HG03108 (cell line): ENCODE measurements around the gene PALM2AKAP2.
"Not testable (repeated sequence)": the region's sequence is repeated elsewhere in the genome, so short reads cannot be mapped to it uniquely, and the experiment has no call there.

Experiments used
- ATAC-seq: cut with Tn5 transposase; IDR thresholded peaks from one replicate; pipeline ENCODE4 v1.9.1; 2021; ENCODE audit warnings: moderate library complexity; ENCODE audit not compliant: unreplicated experiment

PALM2AKAP2 gene

DNA sequence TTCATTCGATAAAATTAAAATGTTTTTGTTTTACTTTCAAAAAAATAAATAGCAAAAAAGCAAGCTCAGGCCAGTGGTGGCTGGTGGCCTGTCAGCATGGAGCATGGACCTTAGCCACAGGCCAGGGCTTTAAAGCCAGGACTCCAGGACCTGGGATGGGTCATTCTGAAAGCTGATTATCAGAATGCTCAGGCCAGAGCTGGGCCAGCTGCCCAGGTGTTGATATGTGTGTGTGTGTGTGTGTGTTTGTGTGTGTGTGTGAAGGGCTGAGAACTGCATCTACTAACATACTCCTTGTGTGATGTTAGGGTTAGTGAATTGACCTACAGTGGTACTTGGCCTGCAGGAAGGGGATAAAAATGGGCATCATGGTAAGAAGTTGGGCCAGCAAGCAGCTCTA, 21.5 kb downstream of the PALM2AKAP2 start:
- ATAC-seq = no peak

DNA sequence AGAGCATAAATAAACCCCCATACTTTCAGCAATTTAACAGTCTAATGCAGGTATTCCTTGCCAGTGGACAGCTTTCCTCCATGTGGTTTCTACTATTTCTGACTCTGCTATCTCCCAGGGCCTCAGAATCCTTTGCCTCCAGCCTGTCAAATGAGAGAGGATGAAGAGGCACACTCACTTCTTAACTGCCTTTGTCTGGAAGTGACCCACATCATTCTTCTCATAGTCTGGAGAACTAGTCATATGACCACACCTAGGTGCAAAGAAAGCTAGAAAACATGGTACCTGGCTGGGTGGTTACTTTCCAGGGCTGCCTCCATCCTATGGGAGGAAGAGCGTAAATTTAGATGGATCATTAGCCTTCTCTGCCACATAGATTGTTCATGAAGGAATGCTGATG, 22.5 kb downstream of the PALM2AKAP2 start:
- no peak for ATAC-seq

DNA sequence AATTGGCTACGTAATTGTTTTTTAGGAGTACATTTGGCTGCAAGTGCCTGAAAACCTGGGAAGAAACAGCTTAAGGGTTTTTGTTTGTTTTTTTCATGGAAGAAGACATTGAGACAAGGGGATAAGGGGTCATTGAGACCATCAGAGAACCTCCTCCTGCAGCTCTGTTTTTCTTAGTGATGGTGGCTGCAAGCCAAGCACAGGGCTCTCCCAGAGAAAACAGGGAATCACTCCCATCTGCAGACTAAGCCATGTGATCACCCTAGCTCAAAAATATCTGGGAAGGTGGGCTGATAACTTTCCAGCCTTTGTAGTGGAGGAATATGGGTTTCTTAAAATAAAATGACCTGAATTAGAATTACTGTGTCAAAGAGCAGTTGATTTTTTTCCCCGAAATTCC, 25.1 kb downstream of the PALM2AKAP2 start:
- ATAC-seq = no peak

DNA sequence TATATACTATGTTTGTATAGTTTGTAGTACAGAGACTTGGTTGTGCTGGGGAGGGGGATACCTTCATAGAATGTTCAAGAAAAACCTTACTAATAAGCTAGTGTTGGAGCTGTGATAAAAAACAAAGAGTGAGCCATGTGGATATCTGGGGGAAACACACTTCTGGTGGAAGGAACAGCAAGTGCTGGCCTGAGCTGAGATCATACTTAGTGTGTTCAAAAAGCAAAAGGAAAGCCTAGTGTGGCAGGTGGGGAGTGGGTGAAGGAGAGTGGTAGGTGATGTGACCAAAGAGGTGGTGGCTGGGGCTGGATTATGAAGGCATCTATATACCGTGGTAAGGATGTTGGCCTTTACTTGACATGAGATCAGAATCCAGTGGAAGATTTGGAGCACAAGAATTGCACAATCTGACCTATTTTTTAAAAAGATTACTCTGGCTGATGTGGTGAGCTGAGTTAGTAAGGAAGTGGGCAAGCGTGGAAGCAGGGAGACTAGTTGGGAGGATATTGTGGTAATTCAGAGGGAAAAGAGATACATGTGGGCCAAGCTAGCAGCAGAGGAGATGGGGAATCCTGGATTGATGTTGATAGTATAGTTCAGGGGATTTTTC, 26.6 kb downstream of the PALM2AKAP2 start:
- no peak for ATAC-seq

DNA sequence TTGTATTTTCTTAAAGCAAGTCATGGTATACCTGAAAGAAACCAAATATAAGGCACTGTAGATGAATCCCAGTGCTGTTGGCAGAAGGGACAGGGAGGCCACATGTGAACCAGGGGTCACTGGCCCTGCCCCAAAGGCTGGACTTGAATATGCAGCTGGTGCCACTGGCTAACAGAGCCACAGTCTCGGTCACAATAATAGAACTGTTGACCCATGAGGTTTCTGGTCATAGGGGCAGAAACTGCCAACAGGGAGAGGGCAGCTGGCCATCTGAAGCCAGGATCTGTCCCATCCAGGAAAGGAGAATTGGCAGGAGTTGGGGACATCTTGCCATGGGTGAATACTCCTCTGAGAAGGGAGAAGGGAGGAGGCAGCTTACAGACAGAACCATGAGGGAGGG, 31.9 kb downstream of the PALM2AKAP2 start:
- ATAC-seq = no peak

DNA sequence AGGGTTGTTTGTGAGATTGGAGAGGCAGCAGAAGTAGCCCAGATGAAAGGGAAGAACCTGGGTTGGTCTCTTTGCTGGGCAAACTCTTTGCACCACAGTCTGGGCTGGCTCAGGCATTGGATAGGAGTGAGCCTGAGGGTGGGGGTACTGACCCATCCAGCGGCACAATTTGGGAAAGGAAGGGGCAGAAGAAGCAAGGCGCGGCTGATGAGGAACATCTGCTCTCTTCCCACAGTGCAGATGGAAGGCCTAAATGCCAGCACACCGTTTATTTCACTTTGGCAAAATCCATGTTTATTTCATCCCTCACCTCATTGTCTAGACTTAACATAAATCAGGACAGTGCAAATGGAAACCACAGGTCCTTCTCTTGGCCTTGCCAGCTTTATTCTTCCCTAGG, 32.3 kb downstream of the PALM2AKAP2 start:
- no peak for ATAC-seq

DNA sequence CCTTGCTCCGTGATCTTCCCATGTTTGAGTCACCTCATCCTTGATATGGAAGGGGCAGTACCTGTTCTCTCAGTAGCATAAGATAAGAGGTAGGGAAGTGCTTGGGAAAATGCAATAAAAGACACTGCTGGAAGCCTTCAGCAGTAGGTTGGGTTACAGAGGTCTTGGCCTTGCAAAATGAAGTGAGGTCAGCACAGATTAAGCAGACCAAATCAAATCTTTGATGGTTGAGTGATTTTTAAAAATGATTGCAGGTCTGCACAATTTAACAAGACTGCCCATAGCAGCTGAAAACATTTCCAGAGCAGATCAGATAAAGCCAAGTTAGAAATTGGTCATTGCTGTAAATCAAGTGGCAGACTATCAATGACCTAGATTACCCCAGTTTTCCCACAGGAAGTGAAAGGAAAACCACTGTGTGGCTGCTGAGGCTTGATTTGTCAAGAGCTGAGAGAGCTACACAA, 32.9 kb downstream of the PALM2AKAP2 start:
- no peak for ATAC-seq

DNA sequence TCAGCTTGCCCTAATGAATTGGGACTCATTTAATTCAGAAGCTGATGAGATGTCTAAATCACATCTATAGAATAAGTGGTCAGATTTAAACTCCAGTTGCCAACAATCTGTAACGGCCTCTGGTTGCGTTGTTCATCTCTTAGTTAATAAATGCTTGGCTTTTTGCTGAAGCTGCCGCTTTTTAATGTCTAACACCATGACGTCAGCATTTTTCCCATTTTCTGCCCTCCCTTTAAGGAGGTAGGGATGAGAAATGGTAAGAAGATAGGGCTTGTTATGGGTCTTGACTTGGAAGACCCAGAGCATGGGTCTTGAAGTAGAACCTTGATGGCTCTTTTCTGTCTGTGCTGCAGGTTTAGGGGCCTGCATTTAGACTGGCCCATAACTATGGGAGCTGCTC, 33.3 kb downstream of the PALM2AKAP2 start:
- ATAC-seq = no peak

DNA sequence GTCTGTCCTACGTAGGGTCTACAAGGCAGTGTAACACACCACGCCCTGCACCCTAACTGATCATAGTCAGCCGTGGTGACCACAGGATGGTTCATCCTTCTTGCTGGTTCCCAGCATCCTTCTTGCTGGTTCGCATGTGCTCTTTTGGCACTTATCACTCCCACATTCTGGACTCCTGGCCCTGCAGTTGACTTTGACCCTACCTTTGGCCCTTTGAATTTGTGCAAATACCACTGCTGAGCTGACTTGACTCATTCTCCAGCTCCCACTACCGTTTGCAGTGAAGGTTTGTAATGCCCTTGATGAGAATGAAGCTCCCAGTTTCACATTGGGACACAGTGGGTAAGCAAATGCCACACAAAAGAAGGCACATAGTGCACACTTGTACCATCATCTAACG, 33.8 kb downstream of the PALM2AKAP2 start:
- no peak for ATAC-seq

DNA sequence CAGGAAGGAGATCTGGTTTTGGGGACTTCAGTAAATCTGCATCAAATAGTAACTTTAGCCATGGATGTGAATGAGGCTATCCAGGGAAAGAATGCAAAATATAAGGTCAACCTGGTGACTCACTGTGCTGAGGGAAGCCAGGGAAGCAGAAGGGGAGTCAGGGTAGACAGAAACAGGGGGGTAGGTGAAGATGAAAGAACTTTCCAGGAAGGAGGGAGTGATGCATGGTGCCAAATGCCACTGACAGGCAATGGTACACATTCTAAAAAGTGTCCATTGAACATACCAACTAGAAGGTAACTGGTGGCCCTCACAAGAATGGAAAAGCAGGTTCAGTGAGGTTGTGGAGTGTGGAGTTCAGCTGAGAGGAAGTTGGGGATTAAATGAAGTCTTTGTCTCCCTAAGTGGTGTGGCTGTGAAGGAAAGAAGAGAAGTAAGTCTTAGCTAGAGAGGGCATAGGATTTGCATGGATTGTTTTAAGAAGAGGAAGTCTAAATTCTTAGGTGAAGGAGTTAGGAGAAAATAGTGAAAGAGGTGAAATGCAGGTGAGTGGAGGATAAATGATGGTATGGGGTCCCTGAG, 35.5 kb downstream of the PALM2AKAP2 start:
- ATAC-seq = no peak

DNA sequence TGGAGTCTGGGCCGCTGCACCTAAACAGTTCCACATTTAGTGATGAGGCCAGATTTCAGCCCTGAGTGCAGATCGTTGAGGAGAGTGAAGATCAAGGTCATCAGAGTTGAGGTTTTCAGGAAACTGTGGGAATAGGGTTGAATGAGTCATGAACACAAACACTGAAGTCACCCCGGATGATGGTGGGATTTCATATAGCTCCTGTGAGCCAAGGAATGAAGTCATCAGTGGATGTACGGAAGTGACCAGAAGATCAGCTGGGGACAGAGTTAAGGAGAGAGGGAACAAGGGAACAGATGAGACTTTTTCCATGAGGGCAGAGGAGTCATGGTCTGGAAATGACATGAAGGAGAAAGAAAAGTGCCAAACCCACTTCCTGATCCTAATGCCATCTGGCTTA, 36.5 kb downstream of the PALM2AKAP2 start:
- ATAC-seq = no peak

DNA sequence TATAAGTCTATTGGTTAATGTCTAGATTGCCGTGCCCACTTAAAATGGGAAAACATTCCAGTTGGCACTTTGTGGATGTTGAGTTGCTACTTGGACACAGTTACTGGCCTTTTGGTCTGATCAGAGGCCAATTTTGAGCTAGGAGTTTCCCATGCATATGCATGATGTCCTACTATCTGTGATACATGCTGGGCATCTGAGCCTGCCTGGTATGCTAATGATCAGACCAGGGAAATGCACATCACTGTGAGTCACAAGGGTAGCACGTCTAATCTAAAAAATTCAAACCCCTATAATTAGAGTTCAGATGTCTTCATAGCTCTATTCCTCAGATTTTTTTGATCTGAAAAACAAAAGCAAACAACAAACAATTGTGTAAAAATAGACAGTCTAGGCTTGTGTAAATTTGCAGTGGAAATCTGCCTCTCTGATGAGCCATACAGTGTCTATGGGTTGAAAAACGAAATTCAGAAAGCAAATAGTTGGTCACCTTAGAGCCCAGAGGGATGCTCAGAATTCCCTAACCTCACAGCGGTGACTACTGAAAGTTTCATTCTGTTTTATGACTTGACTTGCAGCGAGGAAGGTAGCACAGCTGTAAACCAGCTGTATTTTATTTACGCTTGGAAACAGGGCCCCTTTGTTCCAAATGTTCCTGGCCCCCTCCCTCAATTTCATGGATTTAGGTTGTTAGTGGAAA, 37.3 kb downstream of the PALM2AKAP2 start:
- ATAC-seq = no peak

DNA sequence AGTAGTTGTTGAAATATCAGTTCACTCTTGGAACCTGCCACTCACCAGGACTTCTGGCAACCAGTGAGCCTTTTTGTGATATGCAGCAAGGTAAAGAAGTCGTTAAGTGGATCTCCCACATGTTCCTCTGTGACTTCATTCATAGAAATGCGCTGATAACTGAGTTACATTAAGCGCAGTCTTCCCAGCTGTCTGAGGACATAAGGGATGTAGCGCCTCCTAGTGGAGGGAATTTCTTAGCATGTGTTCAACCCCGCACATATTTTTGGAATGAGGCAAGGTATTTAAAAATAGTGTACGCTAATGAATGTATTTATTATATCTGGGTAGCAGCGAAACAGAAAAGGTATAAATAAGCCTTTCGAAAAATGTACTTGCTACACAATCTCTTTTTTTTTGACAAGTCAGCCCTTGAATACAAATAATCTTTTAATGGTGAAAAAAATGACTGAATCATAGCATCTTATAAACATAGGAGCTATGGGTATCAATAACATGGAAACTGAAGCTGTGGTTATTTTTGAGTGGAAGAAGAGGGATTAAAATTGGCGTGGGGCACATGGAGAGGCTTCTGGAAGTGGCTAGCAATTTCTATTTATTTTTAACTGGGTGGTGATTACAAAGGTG, 38.0 kb downstream of the PALM2AKAP2 start:
- no peak for ATAC-seq

DNA sequence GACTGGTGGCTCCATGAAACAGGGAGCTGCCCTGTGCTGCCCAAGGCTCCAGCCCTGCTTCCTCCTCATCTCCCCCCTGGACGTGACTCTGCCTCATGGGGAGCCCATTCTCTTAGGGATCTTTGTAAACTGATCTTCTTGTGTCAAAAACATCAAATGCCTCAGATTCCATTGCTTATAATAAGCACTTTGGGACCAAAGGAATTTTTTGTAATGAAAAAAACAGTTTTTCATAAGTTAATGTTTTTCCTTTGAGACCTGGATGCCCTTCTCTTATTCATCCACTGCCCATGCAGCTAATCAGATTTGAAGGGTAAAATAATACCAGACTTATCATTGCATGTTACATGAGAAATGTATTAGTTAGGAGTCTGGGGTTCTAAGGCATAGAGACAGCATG, 41.7 kb downstream of the PALM2AKAP2 start:
- no peak for ATAC-seq

DNA sequence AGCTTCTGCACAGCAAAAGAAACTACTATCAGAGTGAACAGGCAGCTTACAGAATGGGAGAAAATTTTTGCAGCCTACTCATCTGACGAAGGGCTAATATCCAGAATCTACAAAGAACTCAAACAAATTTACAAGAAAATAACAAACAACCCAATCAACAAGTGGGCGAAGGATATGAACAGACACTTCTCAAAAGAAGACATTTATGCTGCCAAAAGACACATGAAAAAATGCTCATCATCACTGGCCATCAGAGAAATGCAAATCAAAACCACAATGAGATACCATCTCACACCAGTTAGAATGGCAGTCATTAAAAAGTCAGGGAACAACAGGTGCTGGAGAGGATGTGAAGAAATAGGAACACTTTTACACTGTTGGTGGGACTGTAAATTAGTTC, 45.4 kb downstream of the PALM2AKAP2 start:
- not testable (repeated sequence) for ATAC-seq

DNA sequence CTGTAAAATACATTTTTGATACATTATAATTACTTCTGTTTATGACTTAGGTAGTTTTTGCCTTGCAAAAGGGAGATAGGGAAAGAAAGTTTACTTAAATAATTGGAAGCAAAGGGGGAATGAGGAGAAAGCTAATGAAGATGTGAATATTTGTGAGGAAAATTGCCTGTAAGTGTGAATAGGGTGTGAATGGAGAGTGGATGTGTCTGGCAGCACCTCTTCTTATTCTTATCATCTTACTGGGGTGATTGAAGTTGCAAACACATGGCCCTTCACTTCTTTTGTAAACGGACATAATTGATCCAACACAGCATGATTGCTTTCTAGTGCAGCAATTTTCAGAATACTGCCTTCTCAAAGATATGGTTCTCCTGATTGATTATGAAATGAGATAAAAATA, 46.6 kb downstream of the PALM2AKAP2 start:
- ATAC-seq = no peak

DNA sequence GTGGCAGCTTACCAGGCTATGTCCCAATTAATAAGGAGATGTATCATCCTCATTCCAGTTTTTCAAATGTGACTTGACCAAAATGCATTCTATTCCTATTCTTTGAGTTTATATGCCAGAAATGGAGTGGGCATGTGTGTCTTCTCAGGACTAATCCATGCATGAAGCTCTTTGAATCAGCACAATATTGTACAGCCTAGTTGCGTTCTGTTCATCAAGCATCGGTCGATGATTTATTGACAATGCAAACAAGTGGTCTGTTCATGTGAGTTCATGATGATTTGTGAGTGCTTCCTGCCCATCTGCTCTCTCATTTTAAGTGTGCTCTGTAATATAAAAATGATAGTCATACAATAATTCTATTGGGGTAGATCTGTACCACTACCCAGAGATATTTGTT, 48.3 kb downstream of the PALM2AKAP2 start:
- no peak for ATAC-seq
